ENCODE data around the gene SEMA5A. TPM values are rescaled to one million over a fixed set of nuclear protein-coding genes. Genes with fewer than 3 reads are reported as not detected.

SEMA5A gene
- polyA plus RNA-seq, 1 donor (not counting 4 experiments of a cell fraction or from before 2014, with no cell fraction given), result 0.16 TPM

- Histone ChIP-seq H3K27me3 (ENCODE audit: control insufficient read depth, extremely low read depth, insufficient read depth, low read length) (no peaks in the 10 kb centered on the region), H3K4me1 (ENCODE audit: control insufficient read depth, extremely low read depth, insufficient read depth, low read length) (peaks cover 5% of the 10 kb centered on the region), H3K4me3 (ENCODE audit: control insufficient read depth in 2 of 3, extremely low read depth in 1 of 3, insufficient read depth in 2 of 3, low read depth in 1 of 3, low read length in 3 of 3) (no peak overlapping the region), H3K4me2 (ENCODE audit: control insufficient read depth, extremely low read depth, insufficient read depth, low read depth, low read length) (peak overlapping the region; percentile 17), H2AFZ (ENCODE audit: control insufficient read depth, low read length) (no peak overlapping the region), H3K9me1 (ENCODE audit: control insufficient read depth, extremely low read depth, insufficient read depth, low read length) (no peaks in the 10 kb centered on the region), H3K79me2 (ENCODE audit: control insufficient read depth, insufficient read depth, low read length) (no peaks in the 10 kb centered on the region), H3K9ac (ENCODE audit: control insufficient read depth, extremely low read depth, insufficient read depth, low read length) (no peak overlapping the region), H3K27ac (ENCODE audit: control insufficient read depth, insufficient read depth, low read length) (no peak overlapping the region), H4K20me1 (ENCODE audit: control insufficient read depth, extremely low read depth, insufficient read depth, low read length) (no peaks in the 10 kb centered on the region), H3K36me3 (ENCODE audit: control insufficient read depth in 2 of 2, extremely low read depth in 1 of 2, insufficient read depth in 2 of 2, low read length in 2 of 2) (no peaks in the 10 kb centered on the region), H3K9me3 (ENCODE audit: control insufficient read depth, low read depth, low read length) (no peaks in the 10 kb centered on the region)
- no peak for DNase-seq (ENCODE audit: low read depth, low spot score)
- dilution Hi-C loops (cut with MboI; ENCODE audit: extremely low pct_ligation_motif_present, low sequenced_read_pairs), result no loop called here
- no peak for FAIRE-seq
- TF ChIP-seq EZH2 (IDR thresholded peaks at IDR 0.05; ENCODE audit: low read length) (no peak), CTCF (optimal IDR thresholded peaks at IDR 0.05 in 1 of 3, IDR thresholded peaks at IDR 0.05 in 1 of 3, conservative IDR thresholded peaks at IDR 0.05 in 1 of 3; ENCODE audit: extremely low read depth in 1 of 3, insufficient read depth in 2 of 3, low read length in 3 of 3) (no peak)
These were observed 358.3 kb downstream of the SEMA5A start for GRCh38 chr5:9187614-9188013.

- Histone ChIP-seq H3K4me3 (ENCODE audit: control insufficient read depth in 2 of 3, extremely low read depth in 1 of 3, insufficient read depth in 2 of 3, low read depth in 1 of 3, low read length in 3 of 3) (no peak overlapping the region), H3K9me3 (ENCODE audit: control insufficient read depth, low read depth, low read length) (no peaks in the 10 kb centered on the region), H3K79me2 (ENCODE audit: control insufficient read depth, insufficient read depth, low read length) (no peaks in the 10 kb centered on the region), H3K9ac (ENCODE audit: control insufficient read depth, extremely low read depth, insufficient read depth, low read length) (no peak overlapping the region), H3K27ac (ENCODE audit: control insufficient read depth, insufficient read depth, low read length) (no peak overlapping the region), H2AFZ (ENCODE audit: control insufficient read depth, low read length) (no peak overlapping the region), H3K27me3 (ENCODE audit: control insufficient read depth, extremely low read depth, insufficient read depth, low read length) (no peaks in the 10 kb centered on the region), H3K4me2 (ENCODE audit: control insufficient read depth, extremely low read depth, insufficient read depth, low read depth, low read length) (no peak overlapping the region), H3K9me1 (ENCODE audit: control insufficient read depth, extremely low read depth, insufficient read depth, low read length) (no peaks in the 10 kb centered on the region), H3K4me1 (ENCODE audit: control insufficient read depth, extremely low read depth, insufficient read depth, low read length) (peaks cover 5% of the 10 kb centered on the region), H3K36me3 (ENCODE audit: control insufficient read depth in 2 of 2, extremely low read depth in 1 of 2, insufficient read depth in 2 of 2, low read length in 2 of 2) (no peaks in the 10 kb centered on the region), H4K20me1 (ENCODE audit: control insufficient read depth, extremely low read depth, insufficient read depth, low read length) (no peaks in the 10 kb centered on the region)
- dilution Hi-C loops (cut with MboI; ENCODE audit: extremely low pct_ligation_motif_present, low sequenced_read_pairs), result no loop called here
- DNase-seq (ENCODE audit: low read depth, low spot score), result no peak
- TF ChIP-seq CTCF (optimal IDR thresholded peaks at IDR 0.05 in 1 of 3, IDR thresholded peaks at IDR 0.05 in 1 of 3, conservative IDR thresholded peaks at IDR 0.05 in 1 of 3; ENCODE audit: extremely low read depth in 1 of 3, insufficient read depth in 2 of 3, low read length in 3 of 3) (no peak), EZH2 (IDR thresholded peaks at IDR 0.05; ENCODE audit: low read length) (no peak)
- FAIRE-seq, result no peak
These were observed 359.8 kb downstream of the SEMA5A start for GRCh38 chr5:9186069-9186468.

All from keratinocyte (primary cell).